Nephron (organoid): Measurements from ENCODE around the gene ALPG.

Source experiments
- H3K27ac Mint-ChIP-seq, 3 experiments: 2 replicates each; pipeline ENCODE4 v1.8.0; 2020; ENCODE audit warnings: mixed read lengths in 3 of 3, mild to moderate bottlenecking in 2 of 3, moderate library complexity in 1 of 3
- H3K27me3 Mint-ChIP-seq: 2 replicates; pipeline ENCODE4 v1.8.0; 2021; ENCODE audit warnings: low read depth, mild to moderate bottlenecking, moderate library complexity, mixed read lengths
- H3K36me3 Mint-ChIP-seq: 2 replicates; pipeline ENCODE4 v1.8.0; 2020; ENCODE audit warnings: low read depth, mixed read lengths
- H3K4me1 Mint-ChIP-seq: 2 replicates; pipeline ENCODE4 v1.8.0; 2020; ENCODE audit warnings: mixed read lengths
- H3K4me3 Mint-ChIP-seq, 3 experiments: 2 replicates each; pipeline ENCODE4 v1.8.0; 2020; ENCODE audit warnings: mild to moderate bottlenecking in 3 of 3, mixed read lengths in 3 of 3, moderate library complexity in 2 of 3
- H3K9me3 Mint-ChIP-seq: 2 replicates; pipeline ENCODE4 v1.8.0; 2020; ENCODE audit warnings: mixed read lengths
- CTCF ChIP-seq, 3 experiments: fragments of 200-600 bp; sonication (generic); IDR thresholded peaks; one replicate each; pipeline ENCODE4 v1.5.0; 2021; ENCODE audit warnings: antibody characterized with exemption in 3 of 3; ENCODE audit not compliant: unreplicated experiment in 3 of 3

ALPG gene

GRCh38 chr2:232372231-232373208 is 34.1 kb upstream of the ALPG start:
- TF ChIP-seq CTCF (IDR thresholded peaks at IDR 0.05; ENCODE audit: unreplicated experiment in 3 of 3) = no peak
- H3K4me1 Mint-ChIP-seq = no peaks in the 10 kb centered on the region
- no peaks in the 10 kb centered on the region for H3K36me3 Mint-ChIP-seq
- H3K4me3 Mint-ChIP-seq = no peak overlapping the region
- H3K27me3 Mint-ChIP-seq = peaks cover 28% of the 10 kb centered on the region
- no peak overlapping the region for H3K27ac Mint-ChIP-seq
- no peaks in the 10 kb centered on the region for H3K9me3 Mint-ChIP-seq

GRCh38 chr2:232374356-232374755 is 32.3 kb upstream of the ALPG start:
- Mint-ChIP-seq H3K9me3 (no peaks in the 10 kb centered on the region), H3K36me3 (no peaks in the 10 kb centered on the region), H3K27ac (no peak overlapping the region), H3K4me3 (no peak overlapping the region), H3K27me3 (peaks cover 23% of the 10 kb centered on the region), H3K4me1 (no peaks in the 10 kb centered on the region)
- no peak for TF ChIP-seq CTCF (IDR thresholded peaks at IDR 0.05; ENCODE audit: unreplicated experiment in 3 of 3)

- no peak for TF ChIP-seq CTCF (IDR thresholded peaks at IDR 0.05; ENCODE audit: unreplicated experiment in 3 of 3)
- Mint-ChIP-seq H3K36me3 (no peaks in the 10 kb centered on the region), H3K9me3 (no peaks in the 10 kb centered on the region), H3K27me3 (peaks cover 23% of the 10 kb centered on the region), H3K27ac (no peak overlapping the region), H3K4me3 (no peak overlapping the region), H3K4me1 (no peaks in the 10 kb centered on the region)
Measured at GRCh38 chr2:232375164-232375563, 31.5 kb upstream of the ALPG start.

- no peak for TF ChIP-seq CTCF (IDR thresholded peaks at IDR 0.05; ENCODE audit: unreplicated experiment in 3 of 3)
- Mint-ChIP-seq H3K36me3 (no peaks in the 10 kb centered on the region), H3K27me3 (peaks cover 20% of the 10 kb centered on the region), H3K27ac (no peak overlapping the region), H3K4me3 (no peak overlapping the region), H3K4me1 (no peaks in the 10 kb centered on the region), H3K9me3 (no peaks in the 10 kb centered on the region)
Measured at GRCh38 chr2:232376260-232376659, 30.4 kb upstream of the ALPG start.

GRCh38 chr2:232376713-232377112 is 29.9 kb upstream of the ALPG start:
- Mint-ChIP-seq H3K9me3 (no peaks in the 10 kb centered on the region), H3K4me3 (no peak overlapping the region), H3K27ac (no peak overlapping the region), H3K36me3 (no peaks in the 10 kb centered on the region), H3K27me3 (peaks cover 17% of the 10 kb centered on the region), H3K4me1 (no peaks in the 10 kb centered on the region)
- no peak for TF ChIP-seq CTCF (IDR thresholded peaks at IDR 0.05; ENCODE audit: unreplicated experiment in 3 of 3)

GRCh38 chr2:232377319-232377718 is 29.3 kb upstream of the ALPG start:
- Mint-ChIP-seq H3K36me3 (no peaks in the 10 kb centered on the region), H3K4me1 (no peaks in the 10 kb centered on the region), H3K27me3 (peaks cover 22% of the 10 kb centered on the region), H3K27ac (no peak overlapping the region), H3K9me3 (no peaks in the 10 kb centered on the region), H3K4me3 (no peak overlapping the region)
- no peak for TF ChIP-seq CTCF (IDR thresholded peaks at IDR 0.05; ENCODE audit: unreplicated experiment in 3 of 3)
